VCaP (cell line): ENCODE measurements around the gene LMO2.
"Not testable (repeated sequence)": the region's sequence is repeated elsewhere in the genome, so short reads cannot be mapped to it uniquely, and the experiment has no call there.

Experiments used
- H3K27ac ChIP-seq: fragments of 450-650 bp; 2 replicates; pipeline ENCODE4 v1.5.1; 2017
- CTCF ChIP-seq: fragments of 450-650 bp; conservative IDR thresholded peaks from 2 replicates; pipeline ENCODE4 v1.5.1; 2017; ENCODE audit warnings: mild to moderate bottlenecking, moderate library complexity

LMO2 gene

GRCh38 chr11:33855500-33855899 is 36.4 kb downstream of the LMO2 start:
- no peak overlapping the region for H3K27ac ChIP-seq
- TF ChIP-seq CTCF = no peak

GRCh38 chr11:33848717-33849390 is 43.0 kb downstream of the LMO2 start:
- TF ChIP-seq CTCF = no peak
- no peak overlapping the region for H3K27ac ChIP-seq

GRCh38 chr11:33847251-33847650 is 44.6 kb downstream of the LMO2 start:
- no peak for TF ChIP-seq CTCF
- no peak overlapping the region for H3K27ac ChIP-seq

- no peak for TF ChIP-seq CTCF
- no peak overlapping the region for H3K27ac ChIP-seq
Measured at GRCh38 chr11:33844236-33844635, 47.6 kb downstream of the LMO2 start.

GRCh38 chr11:33843018-33843417 is 48.9 kb downstream of the LMO2 start:
- TF ChIP-seq CTCF = no peak
- H3K27ac ChIP-seq = no peak overlapping the region

GRCh38 chr11:33842236-33842915 is 49.5 kb downstream of the LMO2 start:
- no peak for TF ChIP-seq CTCF
- no peak overlapping the region for H3K27ac ChIP-seq

GRCh38 chr11:33838234-33838633 is 53.6 kb downstream of the LMO2 start:
- not testable (repeated sequence) for H3K27ac ChIP-seq

- not testable (repeated sequence) for H3K27ac ChIP-seq
Measured at GRCh38 chr11:33837334-33837733, 54.5 kb downstream of the LMO2 start.
